Gastroesophageal sphincter (tissue), 3 donors: ENCODE measurements around the gene GPR143.
"Not testable (repeated sequence)": the region's sequence is repeated elsewhere in the genome, so short reads cannot be mapped to it uniquely, and the experiment has no call there.

Experiments
- CTCF ChIP-seq, 4 experiments: fragments of 200-600 bp in 2 of 4; fragments of 450-650 bp in 2 of 4; sonication (generic) in 1 of 4; IDR thresholded peaks; one replicate each; pipeline ENCODE4 v1.5.1; 2017 to 2019; ENCODE audit warnings: antibody characterized with exemption in 4 of 4, mild to moderate bottlenecking in 2 of 4, moderate library complexity in 2 of 4
- POLR2A ChIP-seq, 2 donors: fragments of 450-650 bp; IDR thresholded peaks; one replicate each; pipeline ENCODE4 v1.6.1; 2017; ENCODE audit warnings: antibody characterized with exemption in 2 of 2, mild to moderate bottlenecking in 2 of 2, moderate library complexity in 1 of 2

GRCh38 chrX:9809876-9810275 lies 44.2 kb upstream of the GPR143 start:
- not testable (repeated sequence) for TF ChIP-seq CTCF, POLR2A (IDR thresholded peaks at IDR 0.05)
